ENCODE data around the gene NDUFS3.

GRCh38 chr11:47577460-47578041 is 1.3 kb upstream of the NDUFS3 start:
- TF ChIP-seq CTCF (conservative IDR thresholded peaks at IDR 0.05 in 1 of 2, IDR thresholded peaks at IDR 0.05 in 1 of 2; ENCODE audit: extremely low read depth in 1 of 2, insufficient read depth in 1 of 2, low read depth in 1 of 2, low read length in 2 of 2), result no peak
- TF ChIP-seq EZH2 (IDR thresholded peaks at IDR 0.05; ENCODE audit: borderline replicate concordance, low read length), result no peak
